Astrocyte (in vitro differentiated cells and primary cell): ENCODE results near the gene FNDC5. TPM values are rescaled to one million over a fixed set of nuclear protein-coding genes. Genes with fewer than 3 reads are reported as not detected.
A peak's percentile ranks its signal among the peaks of the same experiment; 100 is the strongest.

Experiments used
- DNase-seq: peaks from one replicate; pipeline ENCODE4 v3.0.0-alpha.2; 2010; ENCODE audit warnings: low read depth
- FAIRE-seq: peaks from 2 replicates; lab custom pipeline; 2011; peaks lifted over from hg19 to GRCh38; lab: Jason Lieb, UNC
- H2AFZ ChIP-seq: 2 replicates; pipeline ENCODE4 v1.6.0; 2012; ENCODE audit warnings: low read depth, low read length, inconsistent platforms
- H3K27ac ChIP-seq: 2 replicates; pipeline ENCODE4 v1.5.1; 2011; ENCODE audit warnings: low read depth, low read length, inconsistent platforms
- H3K27me3 ChIP-seq: 2 replicates; pipeline ENCODE4 v1.6.0; 2011; ENCODE audit warnings: low read length, inconsistent platforms; ENCODE audit not compliant: insufficient read depth
- H3K36me3 ChIP-seq: 2 replicates; pipeline ENCODE4 v1.5.1; 2011; ENCODE audit warnings: low read length, inconsistent platforms; ENCODE audit not compliant: insufficient read depth
- H3K4me1 ChIP-seq: 2 replicates; pipeline ENCODE4 v1.5.1; 2011; ENCODE audit warnings: low read length, inconsistent platforms; ENCODE audit not compliant: insufficient read depth
- H3K4me2 ChIP-seq: 2 replicates; pipeline ENCODE4 v1.6.0; 2012; ENCODE audit warnings: low read length, inconsistent platforms
- H3K4me3 ChIP-seq: 2 replicates; pipeline ENCODE4 v1.5.1; 2011; ENCODE audit warnings: low read depth, mild to moderate bottlenecking, low read length, inconsistent platforms; ENCODE audit not compliant: insufficient read depth
- H3K79me2 ChIP-seq: 2 replicates; pipeline ENCODE4 v1.6.0; 2012; ENCODE audit warnings: mild to moderate bottlenecking, low read length, inconsistent platforms; ENCODE audit not compliant: insufficient read depth
- H3K9ac ChIP-seq: 2 replicates; pipeline ENCODE4 v1.6.0; 2012; ENCODE audit warnings: mild to moderate bottlenecking, low read length, inconsistent platforms
- H3K9me3 ChIP-seq: 2 replicates; pipeline ENCODE4 v1.5.1; 2012; ENCODE audit warnings: low read depth, mild to moderate bottlenecking, low read length, inconsistent platforms; ENCODE audit not compliant: insufficient read depth
- H4K20me1 ChIP-seq: 2 replicates; pipeline ENCODE4 v1.6.0; 2012; ENCODE audit warnings: low read length, inconsistent platforms; ENCODE audit not compliant: insufficient read depth
- H3K27ac Mint-ChIP-seq: one replicate; pipeline ENCODE4 v1.8.0; 2021; ENCODE audit warnings: mild to moderate bottlenecking, mixed read lengths; ENCODE audit not compliant: unreplicated experiment
- H3K27me3 Mint-ChIP-seq: one replicate; pipeline ENCODE4 v1.8.0; 2021; ENCODE audit warnings: low read depth, mixed read lengths; ENCODE audit not compliant: unreplicated experiment
- H3K36me3 Mint-ChIP-seq: one replicate; pipeline ENCODE4 v1.8.0; 2021; ENCODE audit warnings: low read depth, mixed read lengths; ENCODE audit not compliant: unreplicated experiment
- H3K4me1 Mint-ChIP-seq: one replicate; pipeline ENCODE4 v1.8.0; 2021; ENCODE audit warnings: low read depth, mixed read lengths; ENCODE audit not compliant: unreplicated experiment
- H3K4me3 Mint-ChIP-seq: one replicate; pipeline ENCODE4 v1.8.0; 2021; ENCODE audit warnings: mild to moderate bottlenecking, moderate library complexity, mixed read lengths; ENCODE audit not compliant: unreplicated experiment
- H3K9me3 Mint-ChIP-seq: one replicate; pipeline ENCODE4 v1.8.0; 2021; ENCODE audit warnings: mild to moderate bottlenecking, mixed read lengths; ENCODE audit not compliant: unreplicated experiment
- EZH2 ChIP-seq: IDR thresholded peaks from 2 replicates; pipeline ENCODE4 v1.6.1; 2012; ENCODE audit warnings: mild to moderate bottlenecking, low read length, inconsistent platforms; ENCODE audit not compliant: insufficient read depth
- total RNA-seq: library from RNA; stranded (reverse); gene quantifications from 2 replicates; pipeline ENCODE4 v1.2.1, GENCODE V29; 2021
- TF ChIP-seq, protein P1 (sequence below): IDR thresholded peaks from 2 replicates; pipeline ENCODE4 v1.5.1; 2011; ENCODE audit warnings: low read depth, mild to moderate bottlenecking, inconsistent platforms, low read length, moderate library complexity; ENCODE audit not compliant: insufficient read depth

The FNDC5 gene
- total RNA-seq, 1 donor from 2014 or later, result 0.39 TPM

- TF ChIP-seq, protein P1, sequence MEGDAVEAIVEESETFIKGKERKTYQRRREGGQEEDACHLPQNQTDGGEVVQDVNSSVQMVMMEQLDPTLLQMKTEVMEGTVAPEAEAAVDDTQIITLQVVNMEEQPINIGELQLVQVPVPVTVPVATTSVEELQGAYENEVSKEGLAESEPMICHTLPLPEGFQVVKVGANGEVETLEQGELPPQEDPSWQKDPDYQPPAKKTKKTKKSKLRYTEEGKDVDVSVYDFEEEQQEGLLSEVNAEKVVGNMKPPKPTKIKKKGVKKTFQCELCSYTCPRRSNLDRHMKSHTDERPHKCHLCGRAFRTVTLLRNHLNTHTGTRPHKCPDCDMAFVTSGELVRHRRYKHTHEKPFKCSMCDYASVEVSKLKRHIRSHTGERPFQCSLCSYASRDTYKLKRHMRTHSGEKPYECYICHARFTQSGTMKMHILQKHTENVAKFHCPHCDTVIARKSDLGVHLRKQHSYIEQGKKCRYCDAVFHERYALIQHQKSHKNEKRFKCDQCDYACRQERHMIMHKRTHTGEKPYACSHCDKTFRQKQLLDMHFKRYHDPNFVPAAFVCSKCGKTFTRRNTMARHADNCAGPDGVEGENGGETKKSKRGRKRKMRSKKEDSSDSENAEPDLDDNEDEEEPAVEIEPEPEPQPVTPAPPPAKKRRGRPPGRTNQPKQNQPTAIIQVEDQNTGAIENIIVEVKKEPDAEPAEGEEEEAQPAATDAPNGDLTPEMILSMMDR, result no peak
- no peak for TF ChIP-seq EZH2
- Histone ChIP-seq H4K20me1 (peaks cover 5% of the 10 kb centered on the region), H3K36me3 (no peaks in the 10 kb centered on the region), H3K4me2 (peak overlapping the region; percentile 80), H3K27me3 (peaks cover 5% of the 10 kb centered on the region), H3K79me2 (no peaks in the 10 kb centered on the region), H2AFZ (no peak overlapping the region), H3K4me1 (peaks cover 5% of the 10 kb centered on the region), H3K9ac (peak overlapping the region; percentile 31), H3K4me3 (peak overlapping the region; percentile 14), H3K9me3 (no peaks in the 10 kb centered on the region), H3K27ac (no peak overlapping the region)
- no peaks in the 10 kb centered on the region for H3K9me3 Mint-ChIP-seq
- FAIRE-seq, result no peak
- H3K27ac Mint-ChIP-seq, result no peak overlapping the region
- no peak for DNase-seq
- H3K27me3 Mint-ChIP-seq, result peaks cover 52% of the 10 kb centered on the region
- H3K36me3 Mint-ChIP-seq, result peaks cover 10% of the 10 kb centered on the region
- H3K4me1 Mint-ChIP-seq, result no peaks in the 10 kb centered on the region
- peak overlapping the region; percentile 73 for H3K4me3 Mint-ChIP-seq
Measured at GRCh38 chr1:32869923-32870614, 643 bp downstream of the FNDC5 start.

GRCh38 chr1:32868806-32869455 is 1.8 kb downstream of the FNDC5 start:
- TF ChIP-seq, protein P1, result no peak
- no peak for TF ChIP-seq EZH2
- Mint-ChIP-seq H3K36me3 (peaks cover 19% of the 10 kb centered on the region), H3K27ac (no peak overlapping the region), H3K4me3 (peak overlapping the region; percentile 73), H3K4me1 (no peaks in the 10 kb centered on the region), H3K9me3 (no peaks in the 10 kb centered on the region), H3K27me3 (peaks cover 46% of the 10 kb centered on the region)
- H4K20me1 ChIP-seq, result peaks cover 5% of the 10 kb centered on the region
- no peak overlapping the region for H3K4me2 ChIP-seq
- H3K4me1 ChIP-seq, result peaks cover 5% of the 10 kb centered on the region
- no peaks in the 10 kb centered on the region for H3K79me2 ChIP-seq
- DNase-seq, result no peak
- no peak overlapping the region for H3K27ac ChIP-seq
- H3K4me3 ChIP-seq, result no peak overlapping the region
- no peaks in the 10 kb centered on the region for H3K36me3 ChIP-seq
- H3K9me3 ChIP-seq, result no peaks in the 10 kb centered on the region
- no peak overlapping the region for H3K9ac ChIP-seq
- H2AFZ ChIP-seq, result no peak overlapping the region
- FAIRE-seq, result no peak
- H3K27me3 ChIP-seq, result peaks cover 5% of the 10 kb centered on the region

DNA sequence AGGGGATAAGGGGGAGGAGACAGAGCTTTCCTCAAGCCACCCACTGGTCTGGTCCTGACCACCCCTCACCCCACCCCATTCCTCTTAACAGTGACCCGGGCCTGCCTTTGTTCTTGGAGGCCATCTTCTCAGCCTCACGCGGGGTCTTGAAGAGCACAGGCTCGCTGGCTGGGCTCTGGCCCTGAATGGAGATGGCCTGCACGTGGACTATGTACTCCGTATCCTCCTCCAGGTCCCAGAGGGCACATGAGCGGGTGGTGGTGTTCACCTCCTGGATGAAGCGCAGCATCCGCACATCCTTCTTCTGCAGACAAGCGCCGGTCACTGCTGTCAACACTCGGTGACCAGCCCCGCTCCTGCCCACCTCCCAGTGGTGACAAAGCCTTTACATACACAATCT is 2.6 kb downstream of the FNDC5 start:
- no peak overlapping the region for H3K4me2 ChIP-seq
- no peaks in the 10 kb centered on the region for H3K36me3 ChIP-seq
- no peak for FAIRE-seq
- H3K79me2 ChIP-seq, result no peaks in the 10 kb centered on the region
- H3K9ac ChIP-seq, result no peak overlapping the region
- no peak overlapping the region for H3K4me3 ChIP-seq
- H3K4me1 ChIP-seq, result peaks cover 5% of the 10 kb centered on the region
- Mint-ChIP-seq H3K9me3 (no peaks in the 10 kb centered on the region), H3K4me1 (no peaks in the 10 kb centered on the region), H3K36me3 (peaks cover 24% of the 10 kb centered on the region), H3K4me3 (no peak overlapping the region), H3K27ac (no peak overlapping the region), H3K27me3 (peaks cover 42% of the 10 kb centered on the region)
- no peak overlapping the region for H2AFZ ChIP-seq
- no peaks in the 10 kb centered on the region for H3K9me3 ChIP-seq
- peaks cover 5% of the 10 kb centered on the region for H3K27me3 ChIP-seq
- H4K20me1 ChIP-seq, result peaks cover 5% of the 10 kb centered on the region
- TF ChIP-seq, protein P1, result no peak
- no peak for TF ChIP-seq EZH2
- no peak overlapping the region for H3K27ac ChIP-seq
- no peak for DNase-seq
